ENCODE data around the gene TMX1.
A peak's percentile ranks its signal among the peaks of the same experiment; 100 is the strongest.

TMX1 gene

GRCh38 chr14:51262868-51263267 is 22.8 kb downstream of the TMX1 start:
- Histone ChIP-seq H3K4me3 (ENCODE audit: low read depth, low read length) (no peak overlapping the region), H3K4me1 (ENCODE audit: control insufficient read depth, insufficient read depth, low read length) (no peaks in the 10 kb centered on the region), H3K36me3 (ENCODE audit: control insufficient read depth in 2 of 2, insufficient read depth in 1 of 2, low read length in 2 of 2) (peaks cover 16 to 27% of the 10 kb centered on the region in 2 experiments), H3K27ac (ENCODE audit: extremely low read depth, low read depth, low read length) (no peak overlapping the region), H3K9me3 (ENCODE audit: control insufficient read depth, insufficient read depth, low read depth, low read length) (no peaks in the 10 kb centered on the region)
- TF ChIP-seq ZNF2 (tag by site-specific recombination; IDR thresholded peaks at IDR 0.05): no peak
- no peak for TF ChIP-seq GLIS2 (tag by site-specific recombination; IDR thresholded peaks at IDR 0.05)
- TF ChIP-seq ZNF791 (tag by site-specific recombination; IDR thresholded peaks at IDR 0.05): no peak
- TF ChIP-seq ZNF624 (tag by site-specific recombination; IDR thresholded peaks at IDR 0.05): no peak
- TF ChIP-seq ZNF423 (tag by site-specific recombination; IDR thresholded peaks at IDR 0.05): no peak
- peak; percentile 83 for TF ChIP-seq ZFHX2 (tag by site-specific recombination; conservative IDR thresholded peaks at IDR 0.05)
- TF ChIP-seq ZNF670 (tag by site-specific recombination; IDR thresholded peaks at IDR 0.05; ENCODE audit: low read depth): no peak
- TF ChIP-seq ZNF175 (tag by site-specific recombination; IDR thresholded peaks at IDR 0.05): no peak
- TF ChIP-seq ZBTB11 (tag by site-specific recombination; conservative IDR thresholded peaks at IDR 0.05; ENCODE audit: low read depth): no peak
- TF ChIP-seq EGR2 (tag by site-specific recombination; IDR thresholded peaks at IDR 0.05; ENCODE audit: low read depth): peak; percentile 76
- no peak for TF ChIP-seq HIC1 (tag by site-specific recombination; IDR thresholded peaks at IDR 0.05)
- no peak for TF ChIP-seq ZNF610 (tag by site-specific recombination; IDR thresholded peaks at IDR 0.05; ENCODE audit: borderline replicate concordance)
- no peak for TF ChIP-seq ZBTB20 (tag by site-specific recombination; IDR thresholded peaks at IDR 0.05)
- ChIA-PET POLR2A (no interaction called here), CTCF (no interaction called here)

- ChIA-PET POLR2A (no interaction called here), CTCF (interaction anchor here (0.9 to 3.0 kb wide), 2 partner anchors 13 to 29 kb away, joined by 3 to 10 read pairs; no protein-coding TSS in a partner anchor)
- H3K4me1 ChIP-seq (ENCODE audit: control insufficient read depth, insufficient read depth, low read length): no peaks in the 10 kb centered on the region
- H3K9me3 ChIP-seq (ENCODE audit: control insufficient read depth, insufficient read depth, low read depth, low read length): no peaks in the 10 kb centered on the region
- no peak overlapping the region for H3K4me3 ChIP-seq (ENCODE audit: low read depth, low read length)
- H3K27ac ChIP-seq (ENCODE audit: extremely low read depth, low read depth, low read length): no peak overlapping the region
- peaks cover 0 to under 1% of the 10 kb centered on the region in 2 experiments; a peak in 2 of 3 replicates for H3K36me3 ChIP-seq (ENCODE audit: control insufficient read depth in 2 of 2, insufficient read depth in 1 of 2, low read length in 2 of 2)
- TF ChIP-seq ZNF266 (tag by site-specific recombination; IDR thresholded peaks at IDR 0.05; ENCODE audit: low read depth) (no peak), ZBTB49 (tag by site-specific recombination; IDR thresholded peaks at IDR 0.05; ENCODE audit: low read depth) (no peak), ZNF571 (tag by site-specific recombination; IDR thresholded peaks at IDR 0.05) (no peak), ZNF518A (tag by site-specific recombination; conservative IDR thresholded peaks at IDR 0.05; ENCODE audit: low read depth) (no peak), ZNF837 (tag by site-specific recombination; IDR thresholded peaks at IDR 0.05) (no peak), SCRT2 (tag by site-specific recombination; IDR thresholded peaks at IDR 0.05) (no peak), ZNF311 (tag by site-specific recombination; IDR thresholded peaks at IDR 0.05; ENCODE audit: borderline replicate concordance) (no peak), ZNF664 (tag by site-specific recombination; IDR thresholded peaks at IDR 0.05) (no peak), YY2 (tag by site-specific recombination; IDR thresholded peaks at IDR 0.05) (no peak), ZNF157 (tag by site-specific recombination; IDR thresholded peaks at IDR 0.05) (no peak), ZNF830 (tag by site-specific recombination; IDR thresholded peaks at IDR 0.05; ENCODE audit: low read depth) (no peak), ZNF2 (tag by site-specific recombination; IDR thresholded peaks at IDR 0.05) (no peak)
These were observed 29.6 kb downstream of the TMX1 start for GRCh38 chr14:51269634-51270033.

Data from HEK293 (cell line).